GM12878 (cell line): ENCODE data around the gene ARF3. TPM values are rescaled to one million over a fixed set of nuclear protein-coding genes. Genes with fewer than 3 reads are reported as not detected.
A peak's percentile ranks its signal among the peaks of the same experiment; 100 is the strongest.

Source experiments
- JUNB ChIP-seq: IDR thresholded peaks from 2 replicates; pipeline ENCODE4 v1.6.1; 2016; ENCODE audit warnings: antibody characterized with exemption, mild to moderate bottlenecking
- RCOR1 ChIP-seq: conservative IDR thresholded peaks from 2 replicates; pipeline ENCODE4 v1.6.1; 2012; ENCODE audit warnings: low read depth, low read length, improper control_type of control experiment
- polyA plus RNA-seq, 11 experiments: library from polyadenylated mRNA; depleted of rRNA in 4 of 11; unstranded in 6 of 11; stranded (reverse) in 5 of 11; fragments of >200 nt; fragmentation: Nextera tagmentation in 4 of 11; fragmentation: Illumina TruSeq in 1 of 11; extraction: Ambion mirVana in 4 of 11; extraction: Trizol in 1 of 11; gene quantifications; 1 replicate in 1 of 11; 2 replicates in 10 of 11; pipeline versions ENCODE4 v1.2.1 to v1.2.3, GENCODE V29; 2011 to 2016; ENCODE audit warnings: inconsistent platforms in 2 of 11, missing spikeins in 2 of 11, low read depth in 1 of 11
- total RNA-seq, 4 experiments: library from RNA; depleted of rRNA in 3 of 4; stranded (reverse); fragments of >200 nt in 3 of 4; fragmentation: Illumina TruSeq in 1 of 4; extraction: Trizol in 1 of 4; gene quantifications; 2 replicates each; pipeline versions ENCODE4 v1.2.1 to v1.2.3, GENCODE V29; 2013 to 2021
- TF ChIP-seq, protein P1 (sequence below): fragments of 450-650 bp; IDR thresholded peaks from 2 replicates; pipeline ENCODE4 v1.6.1; 2017; ENCODE audit warnings: mild to moderate bottlenecking, moderate library complexity
- TF ChIP-seq, protein P2 (sequence below): IDR thresholded peaks from 2 replicates; pipeline ENCODE4 v1.6.1; 2012; ENCODE audit warnings: improper control_type of control experiment, low read depth, low read length; ENCODE audit not compliant: insufficient replicate concordance

Gene ARF3
- total and polyA plus RNA-seq, 10 of the 15 experiments (the other 5 are each of a cell fraction or from before 2014, with no cell fraction given) = 8.7 to 263 (median 74.4) TPM

DNA sequence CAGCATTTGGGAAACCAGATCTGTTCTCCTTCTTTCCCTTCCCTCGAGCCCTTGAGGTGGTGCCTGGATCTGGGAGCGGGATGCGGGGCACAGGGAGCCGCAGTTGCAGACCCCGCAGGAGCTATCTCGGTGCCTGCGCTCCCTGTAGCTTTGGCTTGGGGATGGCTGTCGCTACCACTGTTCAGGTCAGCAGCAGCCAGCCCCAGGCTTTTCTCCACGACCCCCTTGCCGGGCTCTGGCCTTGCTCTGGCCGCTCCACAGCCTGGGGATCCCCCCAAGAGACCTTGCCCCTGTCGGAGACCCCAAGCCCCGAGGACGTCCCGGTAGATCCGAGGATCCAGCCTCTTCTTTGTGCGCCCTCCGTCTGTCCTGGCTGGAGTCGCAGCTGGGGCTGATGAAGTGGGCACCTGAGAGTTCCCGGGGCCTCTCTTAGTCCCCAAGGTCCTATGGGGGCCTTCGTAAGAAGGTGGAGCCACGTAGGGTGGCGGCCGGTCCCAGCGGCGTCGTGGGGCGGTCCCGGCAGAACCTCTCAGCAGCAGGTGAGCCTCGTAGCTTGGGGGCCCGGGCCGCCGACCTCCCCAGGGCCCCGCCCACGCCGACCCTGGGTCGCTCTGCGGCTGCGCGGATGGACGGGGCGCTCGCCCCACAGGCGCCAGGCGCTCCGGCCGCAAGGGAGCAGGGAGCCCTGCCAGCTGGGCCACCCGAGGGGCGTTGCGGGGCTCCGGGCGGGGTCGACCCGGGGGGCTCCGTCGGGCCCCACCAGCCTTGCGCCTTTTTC lies 40.6 kb upstream of the ARF3 start (continued):
- TF ChIP-seq, protein P1, sequence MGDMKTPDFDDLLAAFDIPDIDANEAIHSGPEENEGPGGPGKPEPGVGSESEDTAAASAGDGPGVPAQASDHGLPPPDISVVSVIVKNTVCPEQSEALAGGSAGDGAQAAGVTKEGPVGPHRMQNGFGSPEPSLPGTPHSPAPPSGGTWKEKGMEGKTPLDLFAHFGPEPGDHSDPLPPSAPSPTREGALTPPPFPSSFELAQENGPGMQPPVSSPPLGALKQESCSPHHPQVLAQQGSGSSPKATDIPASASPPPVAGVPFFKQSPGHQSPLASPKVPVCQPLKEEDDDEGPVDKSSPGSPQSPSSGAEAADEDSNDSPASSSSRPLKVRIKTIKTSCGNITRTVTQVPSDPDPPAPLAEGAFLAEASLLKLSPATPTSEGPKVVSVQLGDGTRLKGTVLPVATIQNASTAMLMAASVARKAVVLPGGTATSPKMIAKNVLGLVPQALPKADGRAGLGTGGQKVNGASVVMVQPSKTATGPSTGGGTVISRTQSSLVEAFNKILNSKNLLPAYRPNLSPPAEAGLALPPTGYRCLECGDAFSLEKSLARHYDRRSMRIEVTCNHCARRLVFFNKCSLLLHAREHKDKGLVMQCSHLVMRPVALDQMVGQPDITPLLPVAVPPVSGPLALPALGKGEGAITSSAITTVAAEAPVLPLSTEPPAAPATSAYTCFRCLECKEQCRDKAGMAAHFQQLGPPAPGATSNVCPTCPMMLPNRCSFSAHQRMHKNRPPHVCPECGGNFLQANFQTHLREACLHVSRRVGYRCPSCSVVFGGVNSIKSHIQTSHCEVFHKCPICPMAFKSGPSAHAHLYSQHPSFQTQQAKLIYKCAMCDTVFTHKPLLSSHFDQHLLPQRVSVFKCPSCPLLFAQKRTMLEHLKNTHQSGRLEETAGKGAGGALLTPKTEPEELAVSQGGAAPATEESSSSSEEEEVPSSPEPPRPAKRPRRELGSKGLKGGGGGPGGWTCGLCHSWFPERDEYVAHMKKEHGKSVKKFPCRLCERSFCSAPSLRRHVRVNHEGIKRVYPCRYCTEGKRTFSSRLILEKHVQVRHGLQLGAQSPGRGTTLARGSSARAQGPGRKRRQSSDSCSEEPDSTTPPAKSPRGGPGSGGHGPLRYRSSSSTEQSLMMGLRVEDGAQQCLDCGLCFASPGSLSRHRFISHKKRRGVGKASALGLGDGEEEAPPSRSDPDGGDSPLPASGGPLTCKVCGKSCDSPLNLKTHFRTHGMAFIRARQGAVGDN = peak; percentile 34; the same call in 1 of the 2 replicates
- TF ChIP-seq, protein P2, sequence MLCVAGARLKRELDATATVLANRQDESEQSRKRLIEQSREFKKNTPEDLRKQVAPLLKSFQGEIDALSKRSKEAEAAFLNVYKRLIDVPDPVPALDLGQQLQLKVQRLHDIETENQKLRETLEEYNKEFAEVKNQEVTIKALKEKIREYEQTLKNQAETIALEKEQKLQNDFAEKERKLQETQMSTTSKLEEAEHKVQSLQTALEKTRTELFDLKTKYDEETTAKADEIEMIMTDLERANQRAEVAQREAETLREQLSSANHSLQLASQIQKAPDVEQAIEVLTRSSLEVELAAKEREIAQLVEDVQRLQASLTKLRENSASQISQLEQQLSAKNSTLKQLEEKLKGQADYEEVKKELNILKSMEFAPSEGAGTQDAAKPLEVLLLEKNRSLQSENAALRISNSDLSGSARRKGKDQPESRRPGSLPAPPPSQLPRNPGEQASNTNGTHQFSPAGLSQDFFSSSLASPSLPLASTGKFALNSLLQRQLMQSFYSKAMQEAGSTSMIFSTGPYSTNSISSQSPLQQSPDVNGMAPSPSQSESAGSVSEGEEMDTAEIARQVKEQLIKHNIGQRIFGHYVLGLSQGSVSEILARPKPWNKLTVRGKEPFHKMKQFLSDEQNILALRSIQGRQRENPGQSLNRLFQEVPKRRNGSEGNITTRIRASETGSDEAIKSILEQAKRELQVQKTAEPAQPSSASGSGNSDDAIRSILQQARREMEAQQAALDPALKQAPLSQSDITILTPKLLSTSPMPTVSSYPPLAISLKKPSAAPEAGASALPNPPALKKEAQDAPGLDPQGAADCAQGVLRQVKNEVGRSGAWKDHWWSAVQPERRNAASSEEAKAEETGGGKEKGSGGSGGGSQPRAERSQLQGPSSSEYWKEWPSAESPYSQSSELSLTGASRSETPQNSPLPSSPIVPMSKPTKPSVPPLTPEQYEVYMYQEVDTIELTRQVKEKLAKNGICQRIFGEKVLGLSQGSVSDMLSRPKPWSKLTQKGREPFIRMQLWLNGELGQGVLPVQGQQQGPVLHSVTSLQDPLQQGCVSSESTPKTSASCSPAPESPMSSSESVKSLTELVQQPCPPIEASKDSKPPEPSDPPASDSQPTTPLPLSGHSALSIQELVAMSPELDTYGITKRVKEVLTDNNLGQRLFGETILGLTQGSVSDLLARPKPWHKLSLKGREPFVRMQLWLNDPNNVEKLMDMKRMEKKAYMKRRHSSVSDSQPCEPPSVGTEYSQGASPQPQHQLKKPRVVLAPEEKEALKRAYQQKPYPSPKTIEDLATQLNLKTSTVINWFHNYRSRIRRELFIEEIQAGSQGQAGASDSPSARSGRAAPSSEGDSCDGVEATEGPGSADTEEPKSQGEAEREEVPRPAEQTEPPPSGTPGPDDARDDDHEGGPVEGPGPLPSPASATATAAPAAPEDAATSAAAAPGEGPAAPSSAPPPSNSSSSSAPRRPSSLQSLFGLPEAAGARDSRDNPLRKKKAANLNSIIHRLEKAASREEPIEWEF = no peak
- TF ChIP-seq RCOR1 = no peak
- TF ChIP-seq JUNB = no peak
